ENCODE data around the gene BTBD10.

GRCh38 chr11:13462311-13462900, 616 bp downstream of the BTBD10 start:
- TF ChIP-seq EZH2 (IDR thresholded peaks at IDR 0.05; ENCODE audit: borderline replicate concordance) (no peak), CTCF (IDR thresholded peaks at IDR 0.05; ENCODE audit: poor library complexity) (no peak)
